ENCODE data around the gene NTRK2.
A peak's percentile ranks its signal among the peaks of the same experiment; 100 is the strongest.

NTRK2 gene

GRCh38 chr9:84943482-84944050 lies 274.0 kb downstream of the NTRK2 start:
- no peak for DNase-seq
- Mint-ChIP-seq H3K4me1 (no peaks in the 10 kb centered on the region), H3K27ac (no peak overlapping the region), H3K27me3 (peaks cover 5% of the 10 kb centered on the region), H3K4me3 (no peak overlapping the region), H3K9me3 (no peaks in the 10 kb centered on the region)
- no peak for ATAC-seq

GRCh38 chr9:84945878-84946538 lies 276.5 kb downstream of the NTRK2 start:
- Mint-ChIP-seq H3K27me3 (peaks cover 13% of the 10 kb centered on the region), H3K27ac (no peak overlapping the region), H3K9me3 (no peaks in the 10 kb centered on the region), H3K4me3 (no peak overlapping the region), H3K4me1 (no peaks in the 10 kb centered on the region)
- DNase-seq (no peak), ATAC-seq (no peak)

GRCh38 chr9:84947412-84947972 lies 278.0 kb downstream of the NTRK2 start:
- ATAC-seq: no peak
- DNase-seq: no peak

GRCh38 chr9:84949258-84949657 lies 279.7 kb downstream of the NTRK2 start:
- ATAC-seq (no peak), DNase-seq (no peak)
- Mint-ChIP-seq H3K4me1 (peaks cover 3% of the 10 kb centered on the region), H3K27ac (no peak overlapping the region), H3K27me3 (peaks cover 22% of the 10 kb centered on the region), H3K4me3 (no peak overlapping the region), H3K9me3 (no peaks in the 10 kb centered on the region)

More at GRCh38 chr9:84947412-84947972, 278.0 kb downstream of the NTRK2 start:
- H3K27me3 Mint-ChIP-seq: peaks cover 13% of the 10 kb centered on the region
- H3K27ac Mint-ChIP-seq: peak overlapping the region in 1 of 2 donors; percentile 36
- no peaks in the 10 kb centered on the region for H3K9me3 Mint-ChIP-seq
- H3K4me1 Mint-ChIP-seq: no peaks in the 10 kb centered on the region
- H3K4me3 Mint-ChIP-seq: no peak overlapping the region

- Mint-ChIP-seq H3K4me3 (no peak overlapping the region), H3K27ac (peak overlapping the region in 1 of 2 donors; percentile 21), H3K9me3 (no peaks in the 10 kb centered on the region), H3K27me3 (peaks cover 27% of the 10 kb centered on the region), H3K4me1 (peaks cover 5% of the 10 kb centered on the region)
- no peak for ATAC-seq
- no peak for DNase-seq
Measured at GRCh38 chr9:84949971-84950370, 280.4 kb downstream of the NTRK2 start.

GRCh38 chr9:84950879-84951811 lies 281.6 kb downstream of the NTRK2 start:
- H3K27me3 Mint-ChIP-seq: peaks cover 38% of the 10 kb centered on the region
- no peak overlapping the region for H3K27ac Mint-ChIP-seq
- H3K9me3 Mint-ChIP-seq: no peaks in the 10 kb centered on the region
- peaks cover 5% of the 10 kb centered on the region for H3K4me1 Mint-ChIP-seq
- no peak for DNase-seq
- H3K4me3 Mint-ChIP-seq: no peak overlapping the region
- no peak for ATAC-seq

GRCh38 chr9:84953252-84953773 lies 283.8 kb downstream of the NTRK2 start:
- H3K4me1 Mint-ChIP-seq: peaks cover 5% of the 10 kb centered on the region
- ATAC-seq: no peak
- peaks cover 45% of the 10 kb centered on the region for H3K27me3 Mint-ChIP-seq
- no peaks in the 10 kb centered on the region for H3K9me3 Mint-ChIP-seq
- H3K4me3 Mint-ChIP-seq: no peak overlapping the region
- H3K27ac Mint-ChIP-seq: no peak overlapping the region
- no peak for DNase-seq

- Mint-ChIP-seq H3K9me3 (no peaks in the 10 kb centered on the region), H3K27ac (peak overlapping the region in 1 of 2 donors; percentile 36), H3K27me3 (peaks cover 38% of the 10 kb centered on the region), H3K4me3 (no peak overlapping the region), H3K4me1 (peaks cover 5% of the 10 kb centered on the region)
- ATAC-seq (peak; percentile 78), DNase-seq (peak; percentile 47 to 50)
Measured at GRCh38 chr9:84953797-84954705, 284.5 kb downstream of the NTRK2 start.

- no peak for ATAC-seq
- no peak overlapping the region for H3K4me3 Mint-ChIP-seq
- H3K27ac Mint-ChIP-seq: no peak overlapping the region
Measured at GRCh38 chr9:84955155-84955554, 285.6 kb downstream of the NTRK2 start.

GRCh38 chr9:84955971-84956370 lies 286.4 kb downstream of the NTRK2 start:
- Mint-ChIP-seq H3K4me1 (peaks cover 5% of the 10 kb centered on the region), H3K4me3 (no peak overlapping the region), H3K9me3 (no peaks in the 10 kb centered on the region), H3K27me3 (peaks cover 34% of the 10 kb centered on the region), H3K27ac (no peak overlapping the region)
- ATAC-seq (no peak), DNase-seq (no peak)

More at GRCh38 chr9:84955155-84955554, 285.6 kb downstream of the NTRK2 start:
- Mint-ChIP-seq H3K9me3 (no peaks in the 10 kb centered on the region), H3K27me3 (peaks cover 34% of the 10 kb centered on the region), H3K4me1 (peaks cover 5% of the 10 kb centered on the region)
- no peak for DNase-seq

GRCh38 chr9:84959339-84959738 lies 289.8 kb downstream of the NTRK2 start:
- DNase-seq: no peak
- H3K27me3 Mint-ChIP-seq: peaks cover 27% of the 10 kb centered on the region
- H3K27ac Mint-ChIP-seq: no peak overlapping the region
- ATAC-seq: no peak
- no peak overlapping the region for H3K4me3 Mint-ChIP-seq
- no peaks in the 10 kb centered on the region for H3K9me3 Mint-ChIP-seq
- H3K4me1 Mint-ChIP-seq: peaks cover 1% of the 10 kb centered on the region

- no peak for DNase-seq
- Mint-ChIP-seq H3K27me3 (peaks cover 30% of the 10 kb centered on the region), H3K9me3 (no peaks in the 10 kb centered on the region), H3K27ac (peak overlapping the region in 1 of 2 donors; percentile 54), H3K4me3 (no peak overlapping the region), H3K4me1 (no peaks in the 10 kb centered on the region)
- ATAC-seq: no peak
Measured at GRCh38 chr9:84966876-84967830, 297.6 kb downstream of the NTRK2 start.

GRCh38 chr9:84969084-84969483 lies 299.6 kb downstream of the NTRK2 start:
- Mint-ChIP-seq H3K4me1 (no peaks in the 10 kb centered on the region), H3K27ac (no peak overlapping the region), H3K4me3 (no peak overlapping the region), H3K27me3 (peaks cover 32% of the 10 kb centered on the region), H3K9me3 (no peaks in the 10 kb centered on the region)
- ATAC-seq (no peak), DNase-seq (no peak)

GRCh38 chr9:84969736-84970135 lies 300.2 kb downstream of the NTRK2 start:
- H3K27me3 Mint-ChIP-seq: peaks cover 32% of the 10 kb centered on the region
- DNase-seq (no peak), ATAC-seq (no peak)
- no peaks in the 10 kb centered on the region for H3K9me3 Mint-ChIP-seq
- no peak overlapping the region for H3K27ac Mint-ChIP-seq
- no peaks in the 10 kb centered on the region for H3K4me1 Mint-ChIP-seq
- no peak overlapping the region for H3K4me3 Mint-ChIP-seq

Measured in stimulated activated naive CD8-positive, alpha-beta T cell treated with anti-CD3 and anti-CD28 coated beads, Interleukin-15, amount 100 ng/mL, for 72 hours (primary cell).